ENCODE measurements around the gene SNX30.

GRCh38 chr9:112867275-112867991, 116.9 kb downstream of the SNX30 start:
- TF ChIP-seq CTCF (conservative IDR thresholded peaks at IDR 0.05; ENCODE audit: low read depth, low read length): no peak
- TF ChIP-seq EZH2phosphoT487 (IDR thresholded peaks at IDR 0.05; ENCODE audit: borderline replicate concordance, low read length): no peak
